HG02973 (cell line): ENCODE measurements around the gene SDSL.

ENCODE experiments used
- ATAC-seq: cut with Tn5 transposase; IDR thresholded peaks from one replicate; pipeline ENCODE4 v1.9.1; 2021; ENCODE audit warnings: moderate library complexity; ENCODE audit not compliant: unreplicated experiment

SDSL gene

DNA sequence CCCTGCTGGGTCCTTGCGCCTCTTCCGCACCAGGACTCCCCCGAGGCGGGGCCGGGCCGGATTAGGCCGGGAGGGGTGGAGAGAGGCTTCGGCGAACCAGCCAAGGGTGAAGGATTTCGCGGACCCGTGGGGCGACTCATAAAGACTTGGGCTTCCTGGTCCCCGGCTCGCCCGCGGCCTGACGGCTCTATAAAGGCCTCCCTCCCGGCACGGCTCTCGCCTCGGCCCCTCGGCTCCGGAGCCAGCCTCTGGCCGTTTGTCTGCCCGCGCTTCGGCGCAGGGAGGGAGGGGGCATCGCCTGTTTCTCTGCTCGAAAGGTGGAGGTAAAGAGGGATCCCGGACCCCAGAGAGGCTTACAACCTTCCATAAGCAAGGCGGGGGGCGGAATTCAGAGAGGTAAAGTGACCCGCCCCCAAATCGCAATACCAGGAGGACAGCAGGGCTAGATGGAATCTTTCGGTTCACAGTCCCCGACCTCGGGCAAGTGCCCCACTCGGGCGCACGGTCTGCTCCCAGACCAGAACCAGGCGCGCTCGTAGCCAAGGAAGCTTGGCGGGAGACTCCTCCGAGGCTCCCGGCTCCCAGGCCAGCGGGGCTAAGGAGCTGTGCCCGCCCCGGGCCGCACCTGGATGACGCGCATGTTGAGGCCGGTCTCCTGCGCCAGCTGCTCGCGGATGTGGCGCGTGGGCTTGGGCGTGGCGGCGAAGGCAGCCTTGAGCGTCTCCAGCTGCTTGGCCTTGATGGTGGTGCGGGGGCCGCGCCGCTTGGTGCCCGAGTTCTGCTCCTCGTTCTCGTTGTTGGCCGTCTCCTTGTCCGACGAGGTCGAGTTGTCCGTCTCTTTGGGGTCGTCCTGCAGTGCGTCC lies 45.6 kb downstream of the SDSL start:
- no peak for ATAC-seq

DNA sequence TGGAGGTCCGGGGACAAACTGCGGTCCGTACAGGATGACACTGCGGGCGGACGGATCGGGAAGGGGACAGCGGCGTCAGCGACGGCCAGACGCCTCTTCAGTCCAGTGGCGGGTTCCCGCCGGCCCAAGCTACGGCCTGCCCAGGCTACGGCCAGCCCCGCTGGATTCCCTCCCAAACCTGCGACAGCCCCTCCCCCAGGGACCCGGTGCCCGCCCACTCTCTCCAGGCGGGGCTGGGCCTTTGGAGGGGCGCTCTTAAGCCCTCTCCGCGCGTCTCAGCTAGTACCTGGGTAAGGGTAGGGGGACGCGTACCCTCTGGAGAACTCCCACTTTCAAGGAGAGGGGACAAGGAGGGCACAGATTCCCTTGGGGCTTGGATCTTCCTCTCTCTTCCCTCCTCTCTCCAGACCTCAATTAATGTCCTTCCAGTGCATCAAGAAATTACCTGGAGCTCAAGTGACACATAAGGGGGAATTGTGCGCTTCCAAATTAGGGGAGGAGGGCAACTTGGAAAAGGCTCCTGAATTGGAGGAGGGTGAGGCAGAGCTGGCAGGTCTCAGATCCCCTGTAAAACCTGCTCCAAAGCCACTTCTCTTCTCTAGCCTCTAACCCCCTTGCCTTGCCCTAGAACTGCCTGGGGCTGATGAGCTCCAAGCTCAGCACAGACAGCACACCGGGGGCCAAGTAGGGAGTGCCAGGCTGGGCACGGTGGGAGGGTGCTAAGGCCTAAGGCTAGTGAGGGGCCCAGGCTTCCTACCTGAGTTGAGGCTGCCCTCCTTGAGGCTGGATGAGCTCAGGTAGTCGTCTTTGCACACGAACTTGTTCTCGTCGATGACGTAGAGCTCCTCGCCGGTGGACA lies 46.4 kb downstream of the SDSL start:
- no peak for ATAC-seq

DNA sequence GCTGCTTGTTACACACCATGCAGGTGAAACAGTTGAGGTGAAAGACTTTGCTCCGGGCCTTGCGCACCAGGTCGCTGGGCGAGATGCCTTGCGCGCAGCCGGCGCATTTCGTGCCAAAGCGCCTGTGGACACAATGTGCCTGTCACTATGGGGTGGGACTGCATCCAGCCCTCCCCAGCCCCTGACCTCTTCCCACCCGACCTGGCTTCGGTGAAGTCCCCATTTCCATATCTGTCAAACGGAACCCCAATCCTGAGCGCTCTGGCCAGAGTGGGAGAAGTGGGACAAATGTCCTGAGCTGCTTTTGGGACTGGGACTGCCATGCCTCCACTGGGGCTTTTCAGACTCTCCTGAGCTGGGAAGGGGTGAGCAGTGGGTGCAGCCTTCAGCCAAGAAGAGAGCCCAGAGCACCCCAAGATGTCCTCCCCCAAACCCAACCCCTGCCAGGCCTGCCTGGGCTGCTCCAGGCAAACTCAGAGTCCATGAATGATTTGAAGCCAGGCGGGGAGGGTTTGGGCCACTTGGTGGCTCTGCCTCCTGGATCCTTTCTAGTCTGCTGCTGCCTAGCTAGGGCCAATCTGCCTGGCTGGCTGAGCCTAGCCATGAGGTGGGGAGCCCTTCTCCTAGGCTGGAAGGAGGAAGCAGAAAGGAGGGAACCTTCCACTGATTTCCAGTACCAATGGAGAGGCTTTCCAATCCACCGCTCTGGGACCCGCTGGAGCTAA lies 47.2 kb downstream of the SDSL start:
- ATAC-seq: no peak

DNA sequence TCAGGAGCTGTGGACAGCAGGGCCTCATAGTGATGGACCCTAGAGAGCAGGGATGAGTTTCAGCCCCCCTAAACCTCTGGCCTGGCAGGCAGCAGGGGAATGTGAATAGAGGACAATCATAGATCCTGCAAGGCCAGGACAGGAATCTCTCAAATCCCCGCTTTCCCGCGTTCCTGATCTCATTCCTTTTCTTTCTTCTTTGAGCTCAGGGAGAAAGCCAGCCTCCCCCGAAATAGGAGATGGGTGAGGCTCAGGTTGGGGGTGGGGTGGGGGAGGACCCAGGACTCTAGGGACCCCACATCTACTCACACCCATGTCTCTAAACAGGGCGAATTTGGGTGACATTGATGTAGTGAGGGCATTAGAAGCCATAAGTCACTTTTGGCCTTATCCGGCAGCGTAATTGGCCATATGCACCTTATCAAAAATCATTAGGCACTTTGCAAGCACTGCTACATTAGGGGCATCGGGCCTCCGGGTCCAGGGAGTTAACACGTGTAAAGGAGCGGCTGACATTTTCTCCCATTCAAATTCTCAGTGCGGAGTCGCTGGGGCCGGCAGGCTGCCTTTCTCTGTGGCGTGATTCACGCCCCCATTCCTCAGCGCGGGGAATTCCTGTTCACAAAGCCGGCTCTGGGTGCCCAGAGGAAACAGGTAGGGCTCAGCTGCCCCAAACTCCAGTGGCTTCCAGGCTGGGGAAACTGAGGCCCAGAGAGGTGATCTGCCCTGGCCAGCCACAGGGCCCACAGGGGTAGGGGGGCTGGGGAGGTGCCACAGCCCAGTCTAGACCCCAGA lies 48.0 kb downstream of the SDSL start:
- ATAC-seq: no peak

DNA sequence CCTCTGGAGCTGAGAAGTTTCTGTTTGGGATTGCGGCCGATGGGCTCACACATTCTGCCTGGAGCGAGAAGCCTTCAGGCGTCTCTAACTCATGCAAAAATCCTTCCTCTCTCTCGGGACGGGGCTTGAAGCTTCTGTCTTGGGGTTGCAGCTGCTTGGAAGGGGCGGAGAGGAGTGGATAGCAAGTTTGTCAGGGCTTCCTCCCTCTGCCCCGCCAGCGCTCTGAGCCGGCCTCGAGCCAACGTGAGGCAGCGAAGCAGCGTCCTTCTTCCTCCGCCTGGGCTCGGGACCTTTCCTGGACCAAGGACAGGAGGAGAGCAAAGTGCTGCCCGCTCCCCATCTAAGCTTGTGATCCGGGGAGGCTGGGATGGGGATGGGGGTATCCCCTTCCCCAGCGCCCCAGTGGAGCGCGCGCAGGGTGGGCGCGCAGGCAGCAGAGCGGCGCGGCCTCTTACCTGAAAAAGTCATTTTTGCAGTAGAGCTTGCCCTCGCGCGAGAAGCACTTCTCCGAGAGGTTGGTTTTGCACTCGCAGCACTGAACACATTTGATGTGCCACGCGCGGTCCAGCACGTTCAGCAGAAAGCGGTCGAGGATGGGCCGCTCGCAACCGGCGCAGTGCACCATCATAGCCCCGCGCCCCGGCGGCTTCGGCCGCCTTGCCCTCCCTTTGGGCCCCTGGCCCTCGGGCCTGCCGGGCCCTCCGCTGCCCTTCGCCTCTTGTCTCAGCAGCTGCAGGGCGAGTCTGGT lies 48.9 kb downstream of the SDSL start:
- ATAC-seq: no peak

DNA sequence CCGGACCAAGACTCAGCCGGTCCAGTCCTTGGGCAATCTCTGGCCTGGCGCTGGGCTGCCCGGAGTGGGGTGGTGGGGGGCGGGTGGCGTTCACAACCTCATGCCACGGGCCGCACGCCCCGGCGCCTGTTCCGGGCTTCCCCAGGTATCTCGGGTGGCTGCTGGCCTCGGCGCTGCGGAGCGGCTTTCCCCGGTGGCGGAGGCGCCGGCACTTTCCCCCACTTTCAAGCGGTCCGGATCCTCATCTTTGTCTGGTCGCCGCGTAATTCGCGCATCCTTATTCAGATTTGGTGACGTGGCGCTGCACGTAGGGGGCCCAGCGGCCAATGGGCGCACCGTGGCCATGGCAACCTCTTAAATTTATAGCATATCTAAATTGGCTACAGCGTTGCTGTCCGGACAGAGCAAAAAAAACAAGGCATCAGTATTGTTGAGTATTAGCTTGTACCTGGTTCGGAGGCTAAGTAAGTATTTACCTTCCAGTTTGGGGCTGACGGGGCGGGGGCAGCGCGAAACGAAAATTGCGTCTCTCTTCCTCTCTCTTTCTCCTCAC lies 49.5 kb downstream of the SDSL start, which contains the start of gene LHX5:
Gene LHX5, minus strand, starts transcription at position 253 of the 553 bp plus-strand sequence. CDS start 373 bp downstream, outside the sequence.
- ATAC-seq: no peak

DNA sequence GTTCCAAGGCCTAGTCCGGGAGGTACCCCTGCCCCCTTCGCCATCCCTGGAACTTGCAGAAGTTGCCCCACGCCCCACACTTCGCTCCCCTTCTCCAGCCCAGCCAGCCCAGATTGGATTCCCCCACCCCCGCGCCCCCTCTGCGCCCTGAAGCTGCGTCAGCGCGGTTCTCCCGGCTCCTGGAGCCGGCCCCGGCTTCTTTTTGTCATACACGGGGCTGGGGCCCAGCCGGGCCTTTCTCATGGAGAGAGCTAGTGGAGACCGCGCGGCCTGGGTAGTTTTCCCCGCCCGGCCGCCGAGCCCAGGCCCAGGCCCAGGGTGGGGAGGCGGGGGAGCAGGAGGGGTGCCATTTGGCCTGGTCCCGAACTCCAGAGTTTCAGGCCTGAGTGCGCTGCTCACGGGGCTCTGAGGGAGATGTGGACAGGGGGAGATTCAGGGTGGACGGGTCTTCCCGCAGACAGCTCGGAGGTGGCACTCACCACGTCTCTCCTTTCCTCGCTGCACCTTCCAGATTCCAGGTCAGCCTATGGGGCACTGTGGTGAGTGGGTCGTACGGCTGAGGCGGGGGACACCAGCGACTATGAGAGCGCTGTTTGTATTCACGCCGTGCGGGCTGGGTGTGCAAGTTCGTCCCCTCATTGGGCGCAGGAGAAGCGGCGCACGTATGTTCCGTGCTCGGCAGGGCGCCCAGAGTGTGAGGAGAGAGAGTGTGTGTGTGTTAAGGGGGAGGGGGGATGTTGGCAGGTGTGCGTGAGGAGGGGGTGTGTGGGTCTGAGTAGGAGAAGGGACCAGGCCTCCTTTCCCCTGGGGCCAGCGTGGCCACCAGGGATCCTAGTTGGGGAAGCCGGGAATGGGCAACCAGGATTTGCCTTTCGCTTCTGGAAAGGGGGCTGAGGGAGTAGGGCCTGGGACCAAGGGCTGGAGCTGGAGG lies 50.3 kb downstream of the SDSL start:
- ATAC-seq: no peak

DNA sequence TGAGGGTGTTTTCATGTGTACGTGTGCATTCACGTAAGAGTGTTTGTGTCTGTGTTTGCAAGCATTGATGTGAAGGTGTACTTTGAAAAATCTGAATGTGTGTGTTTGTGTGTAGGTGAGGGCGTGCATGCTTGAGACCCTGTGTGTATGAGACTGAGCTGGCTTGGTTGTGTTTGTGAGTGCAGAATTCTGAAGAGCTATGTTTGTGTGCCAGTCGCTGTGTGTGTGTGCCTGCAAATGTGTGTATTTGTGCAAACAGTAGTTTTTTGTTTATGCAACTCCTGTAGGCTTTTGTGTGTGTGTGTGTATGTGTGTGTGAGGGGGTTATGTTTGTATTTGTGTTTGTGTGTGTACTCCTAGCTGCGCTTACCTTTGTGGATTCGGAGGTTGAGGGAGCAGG lies 51.2 kb downstream of the SDSL start:
- no peak for ATAC-seq

DNA sequence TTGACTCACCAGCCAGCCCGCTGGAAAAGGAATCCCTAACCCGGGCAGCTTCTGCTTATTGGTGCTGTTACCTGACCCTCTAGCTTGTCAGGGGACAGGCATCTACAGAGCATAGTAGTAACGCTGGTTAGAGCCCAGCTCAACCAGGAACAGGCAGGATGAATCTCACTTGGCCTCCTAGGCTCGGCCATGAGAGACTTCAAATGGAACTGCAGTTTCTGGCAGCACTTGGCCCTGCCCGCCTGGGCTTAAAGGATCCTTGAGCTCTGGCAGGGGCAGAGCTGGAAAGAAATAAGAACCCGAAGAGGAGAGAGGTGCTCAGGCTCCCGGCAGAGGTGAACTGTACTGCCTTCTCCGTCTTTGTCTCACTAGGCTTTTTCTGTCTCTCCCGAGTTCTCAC lies 51.8 kb downstream of the SDSL start:
- no peak for ATAC-seq

DNA sequence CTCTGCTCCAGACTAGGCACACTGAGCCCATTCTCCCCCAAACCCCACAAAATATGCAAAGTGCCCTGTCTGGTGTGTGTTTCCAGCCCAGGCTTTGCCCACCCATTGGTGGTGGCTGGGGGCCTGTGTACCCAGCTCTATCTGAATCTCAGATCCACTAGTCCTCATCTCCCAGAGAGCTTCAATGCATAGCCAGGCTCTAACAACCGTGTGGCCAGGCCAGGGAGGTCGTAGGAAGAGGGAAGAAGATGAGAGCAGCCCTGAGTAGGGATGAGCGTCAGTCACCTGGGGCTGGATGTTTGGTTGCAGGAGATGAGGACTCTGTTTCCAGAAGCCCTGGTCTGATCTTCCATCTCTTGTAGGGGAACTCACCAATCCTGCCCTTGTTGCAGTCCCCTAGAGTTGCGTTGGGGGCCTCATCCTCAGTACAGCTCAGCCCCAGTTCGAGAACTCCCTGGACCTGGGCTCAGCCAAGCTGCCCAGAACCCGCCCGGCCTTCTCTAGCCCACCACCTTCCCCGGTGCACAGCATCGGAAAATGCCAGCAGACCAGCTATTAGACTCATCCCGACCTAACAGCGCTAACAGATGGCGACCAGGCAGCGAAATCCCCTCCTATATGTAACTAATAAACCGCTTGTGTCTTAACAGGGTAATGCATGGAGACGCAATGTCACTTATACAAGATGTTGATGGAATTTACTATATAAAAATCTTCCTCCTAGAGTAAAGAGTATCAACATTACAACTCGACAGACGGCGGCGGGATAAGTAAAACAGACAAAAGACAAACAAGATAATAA lies 52.7 kb downstream of the SDSL start:
- ATAC-seq: no peak

DNA sequence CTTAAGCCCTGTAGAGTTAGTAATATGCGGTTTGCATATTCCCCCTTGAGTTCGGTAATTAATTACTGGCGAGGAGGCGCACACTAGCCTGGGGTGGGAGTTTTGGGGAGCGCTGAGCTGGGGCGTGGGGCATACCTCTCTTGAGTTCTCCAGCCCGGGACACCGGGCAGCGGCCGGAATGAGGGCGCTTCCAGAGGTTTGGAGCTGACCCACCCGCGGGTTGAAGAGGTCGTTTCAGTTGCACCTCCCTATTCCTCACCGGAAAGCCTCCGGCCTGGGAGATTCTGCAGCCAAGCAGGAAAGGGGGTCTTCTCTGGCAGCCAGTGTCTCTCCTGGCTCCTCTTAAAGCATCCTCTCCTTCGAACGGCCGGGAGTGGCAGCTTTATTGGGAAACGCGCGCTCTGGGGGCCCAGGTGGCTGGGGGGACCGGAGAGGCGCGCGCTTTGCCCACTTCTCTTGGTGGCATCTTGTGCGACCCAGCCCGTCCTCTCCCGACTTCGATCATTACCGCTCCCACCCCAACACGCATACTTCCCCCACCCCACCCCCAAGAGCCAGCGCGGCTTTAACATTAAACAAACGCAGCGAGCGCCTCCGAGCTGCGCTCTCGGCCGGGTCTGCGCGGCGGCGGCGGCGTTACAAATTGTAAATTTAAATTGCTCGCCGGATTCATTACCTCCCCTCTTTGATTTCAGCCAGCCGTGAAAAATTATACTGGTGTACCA lies 53.4 kb downstream of the SDSL start:
- ATAC-seq: no peak

DNA sequence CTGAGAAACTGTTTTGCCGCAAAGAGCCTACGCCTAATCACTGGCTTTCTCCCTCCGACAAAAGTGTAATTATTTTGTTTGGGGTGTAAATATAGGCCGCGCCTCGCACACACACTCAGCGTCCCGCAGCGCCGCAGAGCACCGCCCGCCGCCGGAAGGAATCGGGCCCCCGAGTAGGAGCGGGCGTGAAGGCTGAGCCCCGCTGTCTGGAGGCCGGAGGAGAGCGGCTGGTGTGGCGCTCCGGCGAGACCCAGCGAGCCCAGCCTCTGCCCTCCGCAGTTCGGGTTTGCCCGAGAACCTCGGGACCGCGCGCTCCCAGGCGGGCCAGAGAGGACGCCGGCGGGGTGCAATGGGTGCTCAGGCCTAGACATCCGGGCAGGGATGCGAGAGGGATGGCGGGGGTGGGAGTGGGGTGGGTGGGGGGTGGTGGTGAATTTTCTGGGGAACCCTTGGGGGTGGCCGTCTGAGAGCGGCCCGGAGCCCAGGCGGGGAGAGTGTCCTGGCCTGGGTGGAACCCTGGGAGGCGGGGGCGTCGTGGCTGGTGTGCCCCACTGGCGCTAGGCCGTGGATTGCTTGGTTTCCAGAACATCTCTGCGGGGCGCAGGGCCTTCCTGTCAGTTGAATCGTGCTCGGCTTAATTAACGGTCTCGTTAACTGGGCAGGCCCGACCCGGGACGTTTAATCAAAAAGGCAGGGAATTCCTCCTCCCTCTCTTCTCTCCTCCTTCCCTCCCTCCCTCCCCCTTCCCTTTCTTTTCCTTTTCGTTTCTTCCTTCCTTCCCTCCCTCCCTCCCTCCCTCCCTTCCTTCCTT lies 54.2 kb downstream of the SDSL start:
- ATAC-seq: no peak

DNA sequence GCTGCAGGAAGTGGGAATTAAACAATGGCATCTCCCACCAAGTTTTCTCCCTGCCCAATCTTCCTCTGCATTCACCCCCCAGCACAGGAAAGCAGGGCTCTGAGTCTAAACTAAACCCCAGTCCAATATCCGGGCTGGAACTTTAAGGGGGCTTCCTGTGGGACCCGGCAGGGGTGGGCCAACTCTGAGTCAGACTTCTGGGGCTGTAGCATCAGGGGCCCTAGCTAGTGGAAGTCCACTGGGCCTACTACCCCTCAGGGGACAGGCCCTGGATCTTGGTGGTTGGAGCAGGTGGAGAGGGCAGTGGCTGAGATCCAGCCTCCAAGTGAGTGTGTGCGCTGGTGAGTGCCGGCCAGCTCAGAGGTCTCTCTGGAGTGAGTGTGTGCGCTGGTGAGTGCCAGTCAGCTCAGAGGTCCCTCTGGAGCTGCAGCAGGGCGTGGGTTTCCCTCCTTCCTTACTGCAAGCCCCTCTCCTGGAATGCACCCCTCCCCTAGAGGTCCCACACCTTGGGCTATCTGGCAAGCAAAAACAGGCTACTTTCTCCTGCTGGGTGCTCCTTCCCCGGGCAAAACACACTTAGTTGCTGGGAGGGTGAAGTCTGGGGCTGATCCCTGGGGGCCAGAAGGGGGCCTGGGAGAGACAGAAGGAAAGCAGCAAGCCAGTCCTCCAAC lies 55.1 kb downstream of the SDSL start:
- ATAC-seq: no peak

DNA sequence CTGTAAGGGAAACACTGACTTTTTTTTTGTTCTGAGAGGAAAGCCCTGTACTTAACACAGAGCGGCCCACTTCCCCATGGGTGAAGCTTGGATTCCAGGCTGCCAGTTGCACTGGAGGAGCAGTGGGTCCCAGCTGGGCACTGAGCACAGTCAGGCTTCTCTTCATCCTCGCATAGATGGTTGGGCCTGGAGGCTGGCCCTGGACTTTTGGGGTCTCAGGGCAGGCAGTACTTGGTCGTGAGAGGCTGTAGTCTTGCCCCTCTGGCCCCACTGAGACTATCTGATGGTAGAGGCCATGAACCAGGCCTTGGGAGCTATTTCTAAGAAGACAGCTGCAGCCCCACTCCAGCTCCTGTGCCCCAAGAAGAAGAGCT lies 55.6 kb downstream of the SDSL start:
- no peak for ATAC-seq

DNA sequence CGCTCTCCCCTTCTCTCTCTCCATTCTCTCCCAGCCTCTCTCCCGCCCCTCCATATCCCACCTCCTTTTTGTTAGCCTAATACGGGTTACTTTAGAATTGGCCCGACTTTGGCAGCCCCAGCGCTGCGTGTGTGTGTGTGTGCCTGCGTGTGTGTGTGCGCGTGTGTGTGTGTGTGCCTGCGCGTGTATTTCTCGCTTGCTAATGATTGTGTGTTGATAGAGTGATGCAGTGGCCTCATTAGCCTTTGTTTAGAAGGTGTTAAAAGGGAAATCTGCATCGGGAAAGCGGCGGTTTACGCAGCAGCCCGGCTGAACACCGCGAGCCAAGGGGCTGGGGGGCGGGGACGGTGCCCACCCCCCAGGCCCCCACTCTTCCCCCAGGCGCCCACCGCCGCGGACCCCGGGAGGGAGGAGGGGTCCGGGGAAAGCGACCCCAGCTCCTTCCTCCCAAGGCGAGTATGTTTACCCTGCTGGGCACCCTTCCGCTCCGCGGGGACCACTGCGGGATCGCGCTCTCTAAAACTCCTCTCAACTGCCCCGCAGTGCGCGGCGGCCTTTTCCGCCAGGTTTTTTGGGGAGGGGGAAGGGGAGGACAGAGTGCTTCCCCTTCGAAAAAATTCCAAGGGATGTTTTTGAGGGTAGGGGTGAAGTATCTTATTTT lies 56.3 kb downstream of the SDSL start:
- no peak for ATAC-seq
